ENCODE data around the gene RASL11B. TPM values are rescaled to one million over a fixed set of nuclear protein-coding genes. Genes with fewer than 3 reads are reported as not detected.

Gene RASL11B
- total RNA-seq, 2 experiments from 2014 or later, result not detected

GRCh38 chr4:52860361-52860760 lies 1.8 kb upstream of the RASL11B start:
- Histone ChIP-seq H3K4me3 (ENCODE audit: low read depth, low read length, poor library complexity, severe bottlenecking) (no peak overlapping the region), H3K9me3 (ENCODE audit: low read length) (no peaks in the 10 kb centered on the region), H3K4me2 (ENCODE audit: low read length) (no peak overlapping the region), H3K4me1 (ENCODE audit: insufficient read depth, low read length, poor library complexity, severe bottlenecking) (no peaks in the 10 kb centered on the region), H3K9me2 (ENCODE audit: insufficient read depth, low read length) (no peaks in the 10 kb centered on the region), H3K79me2 (ENCODE audit: insufficient read depth, low read depth, low read length) (no peaks in the 10 kb centered on the region), H3K27ac (ENCODE audit: low read depth, low read length, poor library complexity, severe bottlenecking) (no peak overlapping the region), H4K20me1 (ENCODE audit: insufficient read depth, low read length) (no peaks in the 10 kb centered on the region), H3K36me3 (ENCODE audit: insufficient read depth, low read length) (no peaks in the 10 kb centered on the region), H2AFZ (ENCODE audit: low read length) (no peak overlapping the region)
- no peak for DNase-seq (ENCODE audit: low spot score)
- CTCF ChIA-PET (ENCODE audit: unreplicated experiment), result no interaction called here
- TF ChIP-seq CTCF (conservative IDR thresholded peaks at IDR 0.05; ENCODE audit: low read length), result no peak
- no peak for TF ChIP-seq EZH2phosphoT487 (IDR thresholded peaks at IDR 0.05; ENCODE audit: borderline replicate concordance, low read depth, low read length)
- POLR2A ChIA-PET, result no interaction called here
- intact Hi-C loops (cut with micrococcal nuclease; ENCODE audit: unreplicated experiment), result loop anchor here (10.0 kb wide), 1 partner anchor 486 kb away; no protein-coding TSS in a partner anchor
- BruUV-seq (replicated peaks), result no TSS peak

GRCh38 chr4:52861171-52861823 lies 820 bp upstream of the RASL11B start:
- Histone ChIP-seq H3K4me2 (ENCODE audit: low read length) (peak overlapping the region; percentile 9; the same call in 1 of the 2 replicates), H3K9me2 (ENCODE audit: insufficient read depth, low read length) (no peaks in the 10 kb centered on the region), H3K79me2 (ENCODE audit: insufficient read depth, low read depth, low read length) (no peaks in the 10 kb centered on the region), H3K27ac (ENCODE audit: low read depth, low read length, poor library complexity, severe bottlenecking) (no peak overlapping the region), H3K4me3 (ENCODE audit: low read depth, low read length, poor library complexity, severe bottlenecking) (no peak overlapping the region), H3K4me1 (ENCODE audit: insufficient read depth, low read length, poor library complexity, severe bottlenecking) (no peaks in the 10 kb centered on the region), H3K9me3 (ENCODE audit: low read length) (no peaks in the 10 kb centered on the region), H2AFZ (ENCODE audit: low read length) (no peak overlapping the region), H4K20me1 (ENCODE audit: insufficient read depth, low read length) (no peaks in the 10 kb centered on the region), H3K36me3 (ENCODE audit: insufficient read depth, low read length) (no peaks in the 10 kb centered on the region)
- ChIA-PET CTCF (ENCODE audit: unreplicated experiment) (no interaction called here), POLR2A (no interaction called here)
- DNase-seq (ENCODE audit: low spot score), result no peak
- no peak for TF ChIP-seq CTCF (conservative IDR thresholded peaks at IDR 0.05; ENCODE audit: low read length)
- TF ChIP-seq EZH2phosphoT487 (IDR thresholded peaks at IDR 0.05; ENCODE audit: borderline replicate concordance, low read depth, low read length), result no peak
- intact Hi-C loops (cut with micrococcal nuclease; ENCODE audit: unreplicated experiment), result loop anchor here (10.0 kb wide), 1 partner anchor 486 kb away; no protein-coding TSS in a partner anchor
- BruUV-seq (replicated peaks), result no TSS peak

- Histone ChIP-seq H3K4me2 (ENCODE audit: low read length) (peak overlapping the region; percentile 9; the same call in 1 of the 2 replicates), H3K36me3 (ENCODE audit: insufficient read depth, low read length) (no peaks in the 10 kb centered on the region), H4K20me1 (ENCODE audit: insufficient read depth, low read length) (no peaks in the 10 kb centered on the region), H3K27ac (ENCODE audit: low read depth, low read length, poor library complexity, severe bottlenecking) (no peak overlapping the region), H3K9me3 (ENCODE audit: low read length) (no peaks in the 10 kb centered on the region), H2AFZ (ENCODE audit: low read length) (no peak overlapping the region), H3K9me2 (ENCODE audit: insufficient read depth, low read length) (no peaks in the 10 kb centered on the region), H3K79me2 (ENCODE audit: insufficient read depth, low read depth, low read length) (no peaks in the 10 kb centered on the region), H3K4me3 (ENCODE audit: low read depth, low read length, poor library complexity, severe bottlenecking) (no peak overlapping the region), H3K4me1 (ENCODE audit: insufficient read depth, low read length, poor library complexity, severe bottlenecking) (no peaks in the 10 kb centered on the region)
- CTCF ChIA-PET (ENCODE audit: unreplicated experiment), result no interaction called here
- BruUV-seq (replicated peaks), result no TSS peak
- TF ChIP-seq CTCF (conservative IDR thresholded peaks at IDR 0.05; ENCODE audit: low read length) (no peak), EZH2phosphoT487 (IDR thresholded peaks at IDR 0.05; ENCODE audit: borderline replicate concordance, low read depth, low read length) (no peak)
- no peak for DNase-seq (ENCODE audit: low spot score)
- intact Hi-C loops (cut with micrococcal nuclease; ENCODE audit: unreplicated experiment), result loop anchor here (10.0 kb wide), 1 partner anchor 488 kb away; no protein-coding TSS in a partner anchor
- POLR2A ChIA-PET, result no interaction called here
These were observed 583 bp downstream of the RASL11B start for GRCh38 chr4:52862639-52863161.

Data from OCI-LY7 (cell line).